Panc1 (cell line): ENCODE results near the gene DAAM2. TPM values are rescaled to one million over a fixed set of nuclear protein-coding genes. Genes with fewer than 3 reads are reported as not detected.

Experiments used
- ATAC-seq: fragments of 200-7000 bp; cut with Tn5 transposase; 2 replicates; pipeline ENCODE4 v1.9.1; 2020; ENCODE audit warnings: mild to moderate bottlenecking, moderate library complexity
- BruUV-seq: library from RNA; stranded (reverse); fragments of 400-500 nt; replicated peaks from 2 replicates; lab custom pipeline; 2021; lab: Mats Ljungman, UMichigan
- CTCF ChIA-PET: fragments of 300-600 bp; sonication (Branson Sonifier 250); formaldehyde crosslinking; loops from one replicate; lab custom pipeline; 2022; ENCODE audit warnings: antibody characterized with exemption; lab: Charles Lee
- POLR2A ChIA-PET: fragments of 300-600 bp; sonication (Branson Sonifier 250); formaldehyde crosslinking; loops from one replicate; lab custom pipeline; 2022; ENCODE audit warnings: antibody characterized with exemption; lab: Charles Lee
- DNase-seq: peaks from one replicate; pipeline ENCODE4 v3.0.0-alpha.2; 2010; ENCODE audit warnings: low read depth, low spot score
- H3K27ac ChIP-seq: 2 replicates; pipeline ENCODE4 v1.5.1; 2011; ENCODE audit warnings: mild to moderate bottlenecking, low read length, inconsistent platforms
- H3K27me3 ChIP-seq: fragments of 200-500 bp; sonication (Bioruptor generic); 2 replicates; pipeline ENCODE4 v1.6.0; 2014; ENCODE audit warnings: low read length, inconsistent platforms; ENCODE audit not compliant: control insufficient read depth, insufficient read depth
- H3K36me3 ChIP-seq: fragments of 200-500 bp; sonication (Bioruptor generic); 2 replicates; pipeline ENCODE4 v1.5.1; 2014; ENCODE audit warnings: inconsistent platforms, mild to moderate bottlenecking, low read length, moderate library complexity; ENCODE audit not compliant: control insufficient read depth, insufficient read depth
- H3K4me1 ChIP-seq: 2 replicates; pipeline ENCODE4 v1.5.1; 2011; ENCODE audit warnings: inconsistent platforms, mild to moderate bottlenecking, low read length, moderate library complexity; ENCODE audit not compliant: control insufficient read depth, insufficient read depth
- H3K4me3 ChIP-seq, 2 experiments: 2 replicates each; pipeline ENCODE4 v1.5.1; 2011 to 2012; ENCODE audit warnings: low read depth in 2 of 2, low read length in 2 of 2, mild to moderate bottlenecking in 2 of 2, inconsistent platforms in 1 of 2, moderate library complexity in 1 of 2
- H3K9me3 ChIP-seq: fragments of 200-500 bp; sonication (Bioruptor generic); 2 replicates; pipeline ENCODE4 v1.5.1; 2014; ENCODE audit warnings: low read depth, mild to moderate bottlenecking, inconsistent platforms, low read length, moderate library complexity; ENCODE audit not compliant: control insufficient read depth, insufficient read depth
- POLR2AphosphoS5 ChIP-seq: IDR thresholded peaks from 2 replicates; pipeline ENCODE4 v1.6.1; 2012; ENCODE audit warnings: mild to moderate bottlenecking, low read depth, low read length, moderate library complexity
- SIN3A ChIP-seq: IDR thresholded peaks from 2 replicates; pipeline ENCODE4 v1.6.1; 2012; ENCODE audit warnings: low read depth, mild to moderate bottlenecking, low read length, moderate library complexity, borderline replicate concordance; ENCODE audit not compliant: insufficient read depth
- TCF7L2 ChIP-seq: IDR thresholded peaks from 2 replicates; pipeline ENCODE4 v1.6.1; 2011; ENCODE audit warnings: mild to moderate bottlenecking, low read depth, low read length, inconsistent platforms
- in situ Hi-C: cut with HindIII; loops from 2 replicates; pipeline ENCODE4 v1.10.0; 2016; ENCODE audit warnings: low sequenced_read_pairs, low pct_unique_long_range_greater_than_20kb
- intact Hi-C: fragments of 100-400 bp; cut with micrococcal nuclease; formaldehyde crosslinking; loops from one replicate; pipeline ENCODE4 v1.10.0; 2022; ENCODE audit not compliant: unreplicated experiment
- total RNA-seq: library from RNA; stranded (reverse); gene quantifications from one replicate; pipeline ENCODE4 v1.2.1, GENCODE V29; 2021; ENCODE audit not compliant: unreplicated experiment
- TF ChIP-seq, protein P1 (sequence below), 2 experiments: IDR thresholded peaks; 2 replicates each; pipeline ENCODE4 v1.6.1; 2011 to 2012; ENCODE audit warnings: low read depth in 2 of 2, control low read depth in 1 of 2, low read length in 1 of 2, mild to moderate bottlenecking in 1 of 2, moderate library complexity in 1 of 2; ENCODE audit not compliant: insufficient read depth in 1 of 2
- TF ChIP-seq, protein P2 (sequence below): fragments of 450-650 bp; IDR thresholded peaks from 2 replicates; pipeline ENCODE4 v1.5.1; 2017; ENCODE audit warnings: mild to moderate bottlenecking

Gene DAAM2
- total RNA-seq, 1 experiment from 2014 or later = not detected

DNA sequence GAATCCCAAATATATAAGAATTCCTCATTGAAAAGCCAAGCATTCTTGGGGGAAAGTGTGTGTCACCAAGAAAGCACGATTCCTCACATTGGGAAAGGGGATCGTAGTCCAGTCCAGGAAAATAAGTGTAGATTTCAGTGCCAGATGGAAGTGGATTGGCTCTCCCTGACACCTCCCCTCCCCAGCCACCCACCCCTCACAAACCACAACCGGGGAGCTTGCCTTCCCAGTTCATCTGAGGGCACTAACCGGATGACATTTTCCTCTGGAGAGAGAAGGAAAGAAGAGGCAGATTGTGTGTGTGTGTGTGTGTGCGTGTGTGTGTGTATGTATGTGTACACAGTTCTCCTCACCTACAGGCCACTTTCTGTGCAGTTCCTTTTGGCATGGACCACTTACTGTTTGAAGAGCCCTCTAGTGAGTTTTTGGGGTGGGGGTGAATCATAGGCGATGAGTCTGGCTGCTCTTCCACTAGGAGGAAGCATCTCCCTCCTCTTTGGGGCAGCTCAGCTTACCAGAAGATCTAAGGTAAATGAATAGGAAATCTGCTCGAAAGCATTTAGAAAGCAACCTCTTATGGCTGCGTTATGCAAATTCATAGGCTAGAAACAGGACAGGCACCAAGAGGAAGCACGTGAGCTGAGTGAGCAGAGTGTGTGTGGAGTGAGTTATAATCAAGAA lies 20.8 kb downstream of the DAAM2 start:
- ATAC-seq (no peak), DNase-seq (no peak)
- no peaks in the 10 kb centered on the region for H3K9me3 ChIP-seq
- H3K36me3 ChIP-seq = no peaks in the 10 kb centered on the region
- intact Hi-C loops (no loop called here), in situ Hi-C loops (no loop called here)
- no peak overlapping the region for H3K4me3 ChIP-seq
- H3K4me1 ChIP-seq = no peaks in the 10 kb centered on the region
- ChIA-PET CTCF (no interaction called here), POLR2A (no interaction called here)
- no peak overlapping the region for H3K27ac ChIP-seq
- H3K27me3 ChIP-seq = no peaks in the 10 kb centered on the region
- TF ChIP-seq TCF7L2 = no peak
- TF ChIP-seq SIN3A = no peak
- TF ChIP-seq, protein P1, sequence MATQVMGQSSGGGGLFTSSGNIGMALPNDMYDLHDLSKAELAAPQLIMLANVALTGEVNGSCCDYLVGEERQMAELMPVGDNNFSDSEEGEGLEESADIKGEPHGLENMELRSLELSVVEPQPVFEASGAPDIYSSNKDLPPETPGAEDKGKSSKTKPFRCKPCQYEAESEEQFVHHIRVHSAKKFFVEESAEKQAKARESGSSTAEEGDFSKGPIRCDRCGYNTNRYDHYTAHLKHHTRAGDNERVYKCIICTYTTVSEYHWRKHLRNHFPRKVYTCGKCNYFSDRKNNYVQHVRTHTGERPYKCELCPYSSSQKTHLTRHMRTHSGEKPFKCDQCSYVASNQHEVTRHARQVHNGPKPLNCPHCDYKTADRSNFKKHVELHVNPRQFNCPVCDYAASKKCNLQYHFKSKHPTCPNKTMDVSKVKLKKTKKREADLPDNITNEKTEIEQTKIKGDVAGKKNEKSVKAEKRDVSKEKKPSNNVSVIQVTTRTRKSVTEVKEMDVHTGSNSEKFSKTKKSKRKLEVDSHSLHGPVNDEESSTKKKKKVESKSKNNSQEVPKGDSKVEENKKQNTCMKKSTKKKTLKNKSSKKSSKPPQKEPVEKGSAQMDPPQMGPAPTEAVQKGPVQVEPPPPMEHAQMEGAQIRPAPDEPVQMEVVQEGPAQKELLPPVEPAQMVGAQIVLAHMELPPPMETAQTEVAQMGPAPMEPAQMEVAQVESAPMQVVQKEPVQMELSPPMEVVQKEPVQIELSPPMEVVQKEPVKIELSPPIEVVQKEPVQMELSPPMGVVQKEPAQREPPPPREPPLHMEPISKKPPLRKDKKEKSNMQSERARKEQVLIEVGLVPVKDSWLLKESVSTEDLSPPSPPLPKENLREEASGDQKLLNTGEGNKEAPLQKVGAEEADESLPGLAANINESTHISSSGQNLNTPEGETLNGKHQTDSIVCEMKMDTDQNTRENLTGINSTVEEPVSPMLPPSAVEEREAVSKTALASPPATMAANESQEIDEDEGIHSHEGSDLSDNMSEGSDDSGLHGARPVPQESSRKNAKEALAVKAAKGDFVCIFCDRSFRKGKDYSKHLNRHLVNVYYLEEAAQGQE (IDR thresholded peaks at IDR 0.05; ENCODE audit: insufficient read depth in 1 of 2, low read depth in 2 of 2, low read length in 1 of 2) = no peak
- TF ChIP-seq, protein P2, sequence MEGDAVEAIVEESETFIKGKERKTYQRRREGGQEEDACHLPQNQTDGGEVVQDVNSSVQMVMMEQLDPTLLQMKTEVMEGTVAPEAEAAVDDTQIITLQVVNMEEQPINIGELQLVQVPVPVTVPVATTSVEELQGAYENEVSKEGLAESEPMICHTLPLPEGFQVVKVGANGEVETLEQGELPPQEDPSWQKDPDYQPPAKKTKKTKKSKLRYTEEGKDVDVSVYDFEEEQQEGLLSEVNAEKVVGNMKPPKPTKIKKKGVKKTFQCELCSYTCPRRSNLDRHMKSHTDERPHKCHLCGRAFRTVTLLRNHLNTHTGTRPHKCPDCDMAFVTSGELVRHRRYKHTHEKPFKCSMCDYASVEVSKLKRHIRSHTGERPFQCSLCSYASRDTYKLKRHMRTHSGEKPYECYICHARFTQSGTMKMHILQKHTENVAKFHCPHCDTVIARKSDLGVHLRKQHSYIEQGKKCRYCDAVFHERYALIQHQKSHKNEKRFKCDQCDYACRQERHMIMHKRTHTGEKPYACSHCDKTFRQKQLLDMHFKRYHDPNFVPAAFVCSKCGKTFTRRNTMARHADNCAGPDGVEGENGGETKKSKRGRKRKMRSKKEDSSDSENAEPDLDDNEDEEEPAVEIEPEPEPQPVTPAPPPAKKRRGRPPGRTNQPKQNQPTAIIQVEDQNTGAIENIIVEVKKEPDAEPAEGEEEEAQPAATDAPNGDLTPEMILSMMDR = no peak
- BruUV-seq = no TSS peak

DNA sequence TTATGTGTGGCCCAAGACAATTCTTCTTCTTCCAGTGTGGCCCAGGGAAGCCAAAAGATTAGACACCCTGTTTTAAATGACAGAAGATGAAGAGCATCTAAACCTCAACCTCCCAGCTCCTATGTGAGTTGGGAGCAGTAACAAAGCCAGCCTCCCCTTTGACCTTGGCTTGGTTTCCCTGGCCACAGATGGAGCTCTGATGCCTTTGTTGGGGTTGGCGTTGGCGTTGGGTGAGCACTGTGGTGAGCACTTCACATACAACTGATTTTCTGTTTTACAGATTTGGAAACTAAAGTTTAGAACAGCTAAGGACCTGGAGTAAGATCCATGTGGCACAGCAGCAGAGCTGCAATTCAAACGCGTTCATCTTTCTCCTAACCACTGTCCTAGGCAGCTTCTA lies 22.1 kb downstream of the DAAM2 start:
- Histone ChIP-seq H3K27me3 (no peaks in the 10 kb centered on the region), H3K4me3 (no peak overlapping the region), H3K27ac (no peak overlapping the region), H3K9me3 (no peaks in the 10 kb centered on the region), H3K4me1 (no peaks in the 10 kb centered on the region), H3K36me3 (no peaks in the 10 kb centered on the region)
- intact Hi-C loops (no loop called here), in situ Hi-C loops (no loop called here)
- ChIA-PET POLR2A (no interaction called here), CTCF (interaction anchor here (0.7 kb wide), 2 partner anchors 18 to 159 kb away, joined by 3 to 6 read pairs; no protein-coding TSS in a partner anchor)
- no TSS peak for BruUV-seq
- DNase-seq (no peak), ATAC-seq (no peak)
- TF ChIP-seq TCF7L2 = no peak
- TF ChIP-seq SIN3A = no peak
- TF ChIP-seq POLR2AphosphoS5 = no peak
- TF ChIP-seq, protein P1 (IDR thresholded peaks at IDR 0.05; ENCODE audit: insufficient read depth in 1 of 2, low read depth in 2 of 2, low read length in 1 of 2) = no peak
- TF ChIP-seq, protein P2 = no peak
